GM21515 (cell line): Measurements from ENCODE around the gene IFNL4.

Source experiments
- ATAC-seq: cut with Tn5 transposase; IDR thresholded peaks from one replicate; pipeline ENCODE4 v1.9.1; 2021; ENCODE audit not compliant: unreplicated experiment

IFNL4 gene

GRCh38 chr19:39196860-39197562, 51.6 kb downstream of the IFNL4 start, which contains the start of gene NCCRP1:
Gene NCCRP1, plus strand, starts transcription at chr19:39196964. Its CDS starts 19 bp downstream, at chr19:39196983.
- no peak for ATAC-seq

GRCh38 chr19:39196320-39196719, 52.3 kb downstream of the IFNL4 start:
- ATAC-seq, result no peak
